ENCODE data around the gene FKBP4. TPM values are rescaled to one million over a fixed set of nuclear protein-coding genes. Genes with fewer than 3 reads are reported as not detected.
A peak's percentile ranks its signal among the peaks of the same experiment; 100 is the strongest.

The FKBP4 gene
- total RNA-seq, 1 donor from 2014 or later = 34.9 TPM

GRCh38 chr12:2842948-2843347, 48.2 kb downstream of the FKBP4 start:
- DNase-seq (ENCODE audit: extremely low read depth, low read depth, low spot score) = no peak

- no peak for DNase-seq (ENCODE audit: extremely low read depth, low read depth, low spot score)
Observed at GRCh38 chr12:2844786-2845185, 50.0 kb downstream of the FKBP4 start.

GRCh38 chr12:2845280-2845679, 50.5 kb downstream of the FKBP4 start:
- DNase-seq (ENCODE audit: extremely low read depth, low read depth, low spot score) = peak; percentile 41

- DNase-seq (ENCODE audit: extremely low read depth, low read depth, low spot score) = no peak
Observed at GRCh38 chr12:2851931-2852330, 57.2 kb downstream of the FKBP4 start.

- DNase-seq (ENCODE audit: extremely low read depth, low read depth, low spot score) = no peak
Observed at GRCh38 chr12:2853626-2854025, 58.9 kb downstream of the FKBP4 start.

Other genes starting within 250 kb of the FKBP4 start
- 15.4 and 20.1 TPM in 2 replicates for gene ITFG2, start 17.7 kb downstream of the FKBP4 start, total RNA-seq
- not detected in 2 replicates for gene NRIP2, start 40.1 kb downstream of the FKBP4 start, total RNA-seq
- gene TEX52, start 62.1 kb downstream of the FKBP4 start, total RNA-seq = not detected in 2 replicates
- 7.3 and 17.6 TPM in 2 replicates for gene FOXM1, start 82.2 kb downstream of the FKBP4 start, total RNA-seq
- 23.1 and 27.2 TPM in 2 replicates for gene RHNO1, start 82.3 kb downstream of the FKBP4 start, total RNA-seq
- gene TULP3, start 95.9 kb downstream of the FKBP4 start, total RNA-seq = 18.5 and 24.0 TPM in 2 replicates
- gene TEAD4, start 164.4 kb downstream of the FKBP4 start, total RNA-seq = 33.3 and 47.5 TPM in 2 replicates

Measured in glomerular endothelial cell (primary cell).